PC-9 (cell line): ENCODE data around the gene PHACTR4. TPM values are rescaled to one million over a fixed set of nuclear protein-coding genes. Genes with fewer than 3 reads are reported as not detected.
A peak's percentile ranks its signal among the peaks of the same experiment; 100 is the strongest.
"Not testable (repeated sequence)": the region's sequence is repeated elsewhere in the genome, so short reads cannot be mapped to it uniquely, and the experiment has no call there.

Source experiments
- BruUV-seq: library from RNA; stranded (reverse); fragments of 400-500 nt; replicated peaks from 2 replicates; lab custom pipeline; 2021; lab: Mats Ljungman, UMichigan
- CTCF ChIA-PET: fragments of 300-600 bp; sonication (Branson Sonifier 250); formaldehyde crosslinking; loops from one replicate; lab custom pipeline; 2022; ENCODE audit warnings: antibody characterized with exemption; lab: Charles Lee
- POLR2A ChIA-PET: fragments of 300-600 bp; sonication (Branson Sonifier 250); formaldehyde crosslinking; loops from one replicate; lab custom pipeline; 2022; ENCODE audit warnings: antibody characterized with exemption; ENCODE audit not compliant: unreplicated experiment; lab: Charles Lee
- DNase-seq, 2 experiments: peaks; one replicate each; pipeline versions ENCODE4 v3.0.0 to v3.0.0-alpha.2; 2015 to 2022; ENCODE audit warnings: mixed read lengths in 1 of 2
- H2AFZ ChIP-seq: fragments of 200-600 bp; sonication (generic); 2 replicates; pipeline ENCODE4 v1.8.1; 2017; ENCODE audit warnings: antibody characterized with exemption
- H3F3A ChIP-seq: fragments of 200-600 bp; sonication (generic); 2 replicates; pipeline ENCODE4 v1.8.1; 2017; ENCODE audit warnings: antibody characterized with exemption, mild to moderate bottlenecking, low read depth; ENCODE audit not compliant: insufficient read depth
- H3K27ac ChIP-seq: fragments of 200-600 bp; sonication (generic); 2 replicates; pipeline ENCODE4 v1.6.1; 2016; ENCODE audit warnings: mixed run types
- H3K27me3 ChIP-seq: fragments of 200-600 bp; sonication (generic); 2 replicates; pipeline ENCODE4 v1.6.1; 2016; ENCODE audit warnings: low read depth, mixed run types; ENCODE audit not compliant: insufficient read depth
- H3K36me3 ChIP-seq: fragments of 200-600 bp; sonication (generic); 2 replicates; pipeline ENCODE4 v1.6.1; 2016; ENCODE audit warnings: low read depth, mixed run types
- H3K4me1 ChIP-seq: fragments of 200-600 bp; sonication (generic); replicated peaks from 2 replicates; pipeline ENCODE4 v1.6.1; 2016; ENCODE audit warnings: mixed run types; ENCODE audit not compliant: insufficient read depth
- H3K4me2 ChIP-seq: fragments of 200-600 bp; sonication (generic); 2 replicates; pipeline ENCODE4 v1.6.1; 2017; ENCODE audit warnings: mixed run types
- H3K4me3 ChIP-seq: fragments of 200-600 bp; sonication (generic); 2 replicates; pipeline ENCODE4 v1.6.1; 2016; ENCODE audit warnings: mixed run types
- H3K79me2 ChIP-seq: fragments of 200-600 bp; sonication (generic); 2 replicates; pipeline ENCODE4 v1.6.1; 2017; ENCODE audit warnings: low read depth, mixed run types
- H3K9me2 ChIP-seq: fragments of 200-600 bp; sonication (generic); 2 replicates; pipeline ENCODE4 v1.8.1; 2017; ENCODE audit warnings: mild to moderate bottlenecking; ENCODE audit not compliant: insufficient read depth
- H3K9me3 ChIP-seq: fragments of 200-600 bp; sonication (generic); 2 replicates; pipeline ENCODE4 v1.8.1; 2016; ENCODE audit warnings: low read depth; ENCODE audit not compliant: insufficient read depth
- H4K20me1 ChIP-seq: fragments of 200-600 bp; sonication (generic); 2 replicates; pipeline ENCODE4 v1.8.1; 2017; ENCODE audit not compliant: insufficient read depth
- EZH2 ChIP-seq: fragments of 200-600 bp; sonication (generic); IDR thresholded peaks from 2 replicates; pipeline ENCODE4 v1.8.0; 2017; ENCODE audit warnings: antibody characterized with exemption, low read depth
- intact Hi-C: fragments of 100-400 bp; cut with micrococcal nuclease; formaldehyde crosslinking; loops from one replicate; pipeline ENCODE4 v1.10.0; 2022; ENCODE audit not compliant: unreplicated experiment
- total RNA-seq: library from RNA; stranded (reverse); gene quantifications from 2 replicates; pipeline ENCODE4 v1.2.3, GENCODE V29; 2021
- TF ChIP-seq, protein P1 (sequence below): fragments of 200-600 bp; sonication (generic); conservative IDR thresholded peaks from 2 replicates; pipeline ENCODE4 v1.6.1; 2017; ENCODE audit warnings: mixed run types, antibody characterized with exemption, mild to moderate bottlenecking, moderate library complexity

Gene PHACTR4
- total RNA-seq, 1 experiment from 2014 or later: 45.1 TPM

DNA sequence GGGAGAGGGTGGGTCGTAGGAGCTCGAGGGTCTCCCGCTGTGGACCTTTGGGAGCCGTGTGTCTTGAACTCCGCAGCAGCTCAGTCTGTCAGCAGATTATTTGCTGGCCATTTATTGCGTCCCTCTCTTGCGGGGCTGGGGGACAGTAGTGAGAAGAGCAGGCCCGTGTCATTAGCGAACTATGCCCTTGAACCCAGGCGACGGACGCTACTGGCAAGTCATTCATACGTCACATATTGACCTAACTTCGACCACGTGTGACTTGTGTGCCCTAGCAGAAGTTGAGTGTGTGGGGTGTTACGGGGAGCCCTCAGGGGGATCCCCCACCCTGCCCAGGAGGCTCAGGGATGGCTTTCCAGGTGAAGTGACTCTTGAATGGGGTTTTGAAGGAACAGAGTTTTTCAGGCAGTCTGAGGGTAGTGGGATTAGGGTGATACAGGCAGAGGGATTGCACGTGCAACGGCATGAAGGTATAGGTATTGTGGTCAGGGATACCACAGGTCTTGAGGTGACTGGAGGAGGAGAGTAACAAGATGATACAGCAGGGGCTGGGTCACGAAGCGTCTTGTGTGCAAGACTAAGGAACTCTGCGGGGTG, 149.3 kb downstream of the PHACTR4 start:
- no peaks in the 10 kb centered on the region for H3K9me3 ChIP-seq
- H3K9me2 ChIP-seq: no peaks in the 10 kb centered on the region
- no peaks in the 10 kb centered on the region for H3K36me3 ChIP-seq
- ChIA-PET POLR2A (no interaction called here), CTCF (interaction anchor here (0.7 kb wide), 1 partner anchor 84 kb away, joined by 5 read pairs; no protein-coding TSS in a partner anchor)
- peak in 1 of 2 experiments; percentile 44 for DNase-seq
- H3K27me3 ChIP-seq: no peaks in the 10 kb centered on the region
- H2AFZ ChIP-seq: peak overlapping the region; percentile 52; the same call in 1 of the 2 replicates
- peaks cover 44% of the 10 kb centered on the region for H3F3A ChIP-seq
- H3K4me3 ChIP-seq: peak overlapping the region; percentile 93
- H3K4me1 ChIP-seq: peaks cover 19% of the 10 kb centered on the region
- BruUV-seq: no TSS peak
- intact Hi-C loops: loop anchor here (1.0 to 5.0 kb wide), 5 partner anchors 8 to 358 kb away; partner anchors contain the start of genes TAF12 and TRNAU1AP
- peak overlapping the region; percentile 78 for H3K27ac ChIP-seq
- H3K4me2 ChIP-seq: peak overlapping the region; percentile 94
- H3K79me2 ChIP-seq: peaks cover 47% of the 10 kb centered on the region
- H4K20me1 ChIP-seq: peaks cover 1% of the 10 kb centered on the region
- TF ChIP-seq, protein P1, sequence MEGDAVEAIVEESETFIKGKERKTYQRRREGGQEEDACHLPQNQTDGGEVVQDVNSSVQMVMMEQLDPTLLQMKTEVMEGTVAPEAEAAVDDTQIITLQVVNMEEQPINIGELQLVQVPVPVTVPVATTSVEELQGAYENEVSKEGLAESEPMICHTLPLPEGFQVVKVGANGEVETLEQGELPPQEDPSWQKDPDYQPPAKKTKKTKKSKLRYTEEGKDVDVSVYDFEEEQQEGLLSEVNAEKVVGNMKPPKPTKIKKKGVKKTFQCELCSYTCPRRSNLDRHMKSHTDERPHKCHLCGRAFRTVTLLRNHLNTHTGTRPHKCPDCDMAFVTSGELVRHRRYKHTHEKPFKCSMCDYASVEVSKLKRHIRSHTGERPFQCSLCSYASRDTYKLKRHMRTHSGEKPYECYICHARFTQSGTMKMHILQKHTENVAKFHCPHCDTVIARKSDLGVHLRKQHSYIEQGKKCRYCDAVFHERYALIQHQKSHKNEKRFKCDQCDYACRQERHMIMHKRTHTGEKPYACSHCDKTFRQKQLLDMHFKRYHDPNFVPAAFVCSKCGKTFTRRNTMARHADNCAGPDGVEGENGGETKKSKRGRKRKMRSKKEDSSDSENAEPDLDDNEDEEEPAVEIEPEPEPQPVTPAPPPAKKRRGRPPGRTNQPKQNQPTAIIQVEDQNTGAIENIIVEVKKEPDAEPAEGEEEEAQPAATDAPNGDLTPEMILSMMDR: no peak
- TF ChIP-seq EZH2: no peak

GRCh38 chr1:28519946-28520725, 150.6 kb downstream of the PHACTR4 start:
- 0 out of 2 replicates have a peak overlapping the region, but pooled peaks have one; percentile 78 for H3K27ac ChIP-seq
- CTCF ChIA-PET: interaction anchor here (0.6 to 0.9 kb wide), 2 partner anchors 62 to 841 kb away, joined by 5 to 10 read pairs; no protein-coding TSS in a partner anchor

GRCh38 chr1:28520796-28521195, 151.3 kb downstream of the PHACTR4 start:
- H3K79me2 ChIP-seq: peaks cover 67% of the 10 kb centered on the region
- H3K9me2 ChIP-seq, DNase-seq, H4K20me1 ChIP-seq, H3K9me3 ChIP-seq, intact Hi-C loops, BruUV-seq, H3K36me3 ChIP-seq, H3K27me3 ChIP-seq, H2AFZ ChIP-seq, H3K4me3 ChIP-seq, POLR2A ChIA-PET: not testable (repeated sequence)
- H3F3A ChIP-seq: peaks cover 35% of the 10 kb centered on the region
- CTCF ChIA-PET: interaction anchor here (0.5 to 0.7 kb wide), 3 partner anchors 19 to 842 kb away, joined by 7 to 11 read pairs (median 10); no protein-coding TSS in a partner anchor
- 0 out of 2 replicates have a peak overlapping the region, but pooled peaks have one; percentile 78 for H3K27ac ChIP-seq
- peak overlapping the region; percentile 94 for H3K4me2 ChIP-seq
- peaks cover 37% of the 10 kb centered on the region for H3K4me1 ChIP-seq

More at GRCh38 chr1:28519946-28520725, 150.6 kb downstream of the PHACTR4 start:
- no peak overlapping the region for H2AFZ ChIP-seq
- H3K36me3 ChIP-seq: no peaks in the 10 kb centered on the region
- no peaks in the 10 kb centered on the region for H3K9me2 ChIP-seq
- peaks cover 35% of the 10 kb centered on the region for H3F3A ChIP-seq
- H3K9me3 ChIP-seq: no peaks in the 10 kb centered on the region
- peak in 1 of 2 experiments; percentile 41 for DNase-seq
- no peaks in the 10 kb centered on the region for H4K20me1 ChIP-seq
- peak overlapping the region; percentile 93; the same call in 1 of the 2 replicates for H3K4me3 ChIP-seq
- peaks cover 31% of the 10 kb centered on the region for H3K4me1 ChIP-seq
- POLR2A ChIA-PET: interaction anchor here (0.6 kb wide), 1 partner anchor 15 kb away, joined by 4 read pairs; no protein-coding TSS in a partner anchor
- no TSS peak for BruUV-seq
- H3K4me2 ChIP-seq: peak overlapping the region; percentile 94
- peaks cover 60% of the 10 kb centered on the region for H3K79me2 ChIP-seq
- TF ChIP-seq, protein P1: no peak
- no peaks in the 10 kb centered on the region for H3K27me3 ChIP-seq
- intact Hi-C loops: loop anchor here (1.0 to 5.0 kb wide), 4 partner anchors 7 to 357 kb away; partner anchors contain the start of genes TAF12 and TRNAU1AP
